G401 (cell line): ENCODE results near the gene LYPD3. TPM values are rescaled to one million over a fixed set of nuclear protein-coding genes. Genes with fewer than 3 reads are reported as not detected.

Experiments
- total RNA-seq: library from RNA; depleted of rRNA; stranded (reverse); fragments of >200 nt; shearing (Covaris generic); gene quantifications from 2 replicates; pipeline ENCODE4 v1.2.3, GENCODE V29; 2014; rRNA removed

LYPD3 gene
- total RNA-seq, 1 experiment from 2014 or later: not detected

Other genes starting within 250 kb of the LYPD3 start
- 85.9 and 103 TPM in 2 replicates for gene PSG9, start 196.1 kb downstream of the LYPD3 start, total RNA-seq
- gene CD177, start 111.9 kb downstream of the LYPD3 start, total RNA-seq: 443 and 498 TPM in 2 replicates
- 1.7 TPM in 1 of 2 replicates, not detected in the other for gene TEX101, start 50.7 kb downstream of the LYPD3 start, total RNA-seq
- 51.2 and 77.2 TPM in 2 replicates for gene PHLDB3, start 39.1 kb upstream of the LYPD3 start, total RNA-seq
- 227 and 243 TPM in 2 replicates for gene ETHE1, start 61.6 kb upstream of the LYPD3 start, total RNA-seq
- not detected in 2 replicates for gene ZNF575, start 67.6 kb upstream of the LYPD3 start, total RNA-seq
- 64.5 and 77.2 TPM in 2 replicates for gene XRCC1, start 109.9 kb upstream of the LYPD3 start, total RNA-seq
- gene PINLYP, start 110.2 kb upstream of the LYPD3 start, total RNA-seq: 1.5 and 2.7 TPM in 2 replicates
- gene IRGQ, start 130.5 kb upstream of the LYPD3 start, total RNA-seq: 43.1 and 63.5 TPM in 2 replicates
- 6.9 and 15.4 TPM in 2 replicates for gene ZNF576, start 131.0 kb upstream of the LYPD3 start, total RNA-seq
- gene SRRM5, start 146.5 kb upstream of the LYPD3 start, total RNA-seq: not detected in 2 replicates
- gene ZNF428, start 154.0 kb upstream of the LYPD3 start, total RNA-seq: 135 and 160 TPM in 2 replicates
- gene CADM4, start 174.2 kb upstream of the LYPD3 start, total RNA-seq: 47.8 and 58.7 TPM in 2 replicates
- gene PLAUR, start 204.6 kb upstream of the LYPD3 start, total RNA-seq: 6.0 and 8.8 TPM in 2 replicates